Inflammatory macrophage treated with lipopolysaccharide for 4 hours (primary cell): ENCODE results near the gene ZC3H12A.

ENCODE experiments used
- DNase-seq: peaks from one replicate; pipeline ENCODE4 v3.0.0-alpha.2; 2020

Gene ZC3H12A

DNA sequence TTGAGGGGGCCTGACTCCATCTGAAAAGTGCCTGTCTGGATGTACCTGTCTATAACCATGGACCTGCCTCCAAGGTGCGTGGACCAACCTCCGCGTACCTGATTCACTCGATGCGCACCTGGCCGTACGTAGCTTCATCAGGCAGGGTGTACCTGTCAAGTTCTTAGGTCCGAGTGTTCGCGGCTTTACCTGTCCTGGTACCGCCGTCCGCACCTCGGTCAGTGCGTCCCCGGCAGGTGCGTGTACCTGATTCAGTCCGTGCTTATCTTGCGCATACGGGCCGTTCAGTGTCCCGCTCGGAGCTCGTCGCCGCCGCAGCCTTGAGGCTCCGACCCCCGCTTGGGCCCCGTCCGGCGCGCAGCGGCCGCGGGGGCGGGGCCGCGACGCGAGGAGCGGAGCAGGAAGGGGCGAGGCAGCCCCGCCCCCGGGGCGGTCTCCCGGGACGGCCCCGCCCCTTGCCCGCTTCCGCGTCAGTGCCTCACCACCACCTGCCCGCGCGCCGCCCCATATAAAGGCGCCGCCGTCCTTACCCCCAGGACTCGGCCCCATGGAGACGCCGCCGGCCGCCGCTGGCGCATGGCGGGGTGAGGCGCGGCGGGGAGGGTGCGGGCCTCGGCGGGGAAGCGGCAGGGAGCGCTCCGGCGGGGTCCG lies at the start of gene ZC3H12A:
ZC3H12A (plus strand) TSS at position 535 of the 651 bp plus-strand sequence. CDS start 917 bp downstream, outside the sequence.
- peak; percentile 97 for DNase-seq

GRCh38 chr1:37425221-37425620 lies 49.2 kb upstream of the ZC3H12A start:
- no peak for DNase-seq

DNA sequence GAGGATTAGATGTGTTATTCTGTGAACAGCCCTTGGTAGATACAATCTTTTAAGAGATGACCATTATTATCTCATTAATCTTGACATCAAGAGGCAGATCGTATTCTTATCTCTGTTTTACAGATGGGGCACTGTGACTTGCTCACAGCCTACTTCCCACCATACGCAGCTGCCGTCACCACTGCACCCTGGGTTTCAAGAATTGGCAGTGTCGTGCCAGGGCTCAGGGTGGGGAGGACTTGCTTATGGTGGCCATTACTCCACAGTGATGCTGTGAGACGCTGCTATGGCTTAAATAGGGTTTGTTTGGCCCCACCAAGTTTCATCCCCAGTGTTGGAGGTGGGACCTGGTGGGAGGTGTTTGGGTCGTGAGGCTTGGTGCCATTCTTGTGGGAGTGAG lies 45.4 kb upstream of the ZC3H12A start:
- DNase-seq = no peak

GRCh38 chr1:37430103-37430985 lies 44.0 kb upstream of the ZC3H12A start:
- DNase-seq = no peak

DNA sequence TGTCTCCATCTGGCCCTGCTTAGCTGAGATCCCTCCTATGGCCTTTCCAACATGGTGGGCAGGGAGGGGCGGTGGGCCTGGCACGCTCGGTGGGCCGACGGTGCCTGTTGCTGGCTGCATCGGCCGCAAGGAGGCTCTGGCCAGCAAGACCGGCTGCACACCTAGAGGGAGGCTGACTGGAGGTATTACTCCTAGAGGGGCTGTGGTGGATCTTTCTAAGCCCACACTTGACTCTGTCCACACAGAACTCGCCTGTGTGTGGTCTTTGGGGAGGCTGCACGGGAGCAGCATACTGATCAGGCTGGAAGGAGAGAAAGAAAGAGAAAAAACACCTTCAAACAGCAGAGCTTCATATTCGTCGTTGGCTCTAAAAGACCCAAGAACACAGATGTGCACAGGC lies 41.7 kb upstream of the ZC3H12A start:
- DNase-seq = no peak

DNA sequence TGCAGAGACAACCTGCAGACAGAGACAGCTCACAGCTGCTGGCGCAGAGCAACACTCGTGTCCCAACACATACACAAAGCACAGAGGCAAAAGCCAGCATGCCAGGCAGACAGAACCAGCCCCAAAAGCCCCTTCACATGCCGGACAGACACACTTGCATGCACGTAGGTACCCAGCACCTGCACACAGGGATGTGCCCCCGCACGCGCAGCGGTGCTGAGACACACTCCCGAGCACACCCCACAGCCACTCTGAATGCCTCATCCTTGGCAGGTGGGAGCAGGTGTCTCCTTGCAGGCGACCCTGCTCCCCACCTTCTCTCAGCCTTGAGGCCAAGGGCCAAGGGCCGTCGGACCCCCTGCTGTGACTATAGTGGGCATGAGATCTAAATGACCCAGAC lies 41.2 kb upstream of the ZC3H12A start:
- DNase-seq = no peak

DNA sequence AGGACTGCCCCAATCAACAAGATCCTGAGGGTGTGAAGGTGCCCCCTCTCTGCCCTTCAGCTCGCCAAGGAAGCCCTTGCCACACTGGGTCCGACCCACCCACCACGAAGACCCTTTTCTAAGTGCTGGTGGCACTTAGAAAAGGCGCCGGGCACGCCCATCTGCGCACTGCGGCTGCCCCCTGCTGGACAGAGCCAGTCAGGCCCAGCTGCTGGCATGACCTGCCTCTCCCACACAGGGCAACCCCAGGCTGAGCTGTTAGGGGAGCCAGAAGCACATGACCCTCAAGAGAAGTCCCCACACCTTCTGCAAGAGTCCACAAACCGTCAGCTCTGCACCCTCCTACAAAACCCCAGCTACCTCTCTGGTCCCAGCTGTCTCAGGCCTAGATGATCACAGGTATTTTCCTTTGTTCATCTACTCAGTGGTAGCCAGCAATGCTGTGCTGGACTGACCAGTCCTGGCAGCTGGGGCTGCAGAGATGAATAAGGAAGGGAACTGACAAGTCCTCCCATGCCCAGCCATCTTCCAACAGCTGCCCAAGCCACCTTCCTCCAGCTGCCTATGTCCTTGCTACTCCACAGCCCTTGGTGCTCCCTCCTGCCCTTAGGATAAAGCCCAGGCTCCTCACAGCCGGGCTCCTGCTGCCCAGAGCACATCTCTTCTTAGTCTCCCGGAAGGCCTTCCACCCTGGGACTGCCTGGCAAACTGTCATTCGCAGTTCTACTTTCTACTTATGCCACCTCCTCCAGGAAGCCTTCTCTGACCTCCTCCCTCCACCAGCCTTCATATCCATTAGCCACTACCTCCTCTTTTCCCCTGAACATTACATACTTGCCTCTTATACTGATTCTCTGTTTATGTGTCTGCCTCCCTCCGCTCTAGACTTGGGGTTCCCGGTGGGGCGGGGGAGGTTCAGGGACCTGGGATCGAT lies 39.8 kb upstream of the ZC3H12A start:
- DNase-seq = peak; percentile 50

DNA sequence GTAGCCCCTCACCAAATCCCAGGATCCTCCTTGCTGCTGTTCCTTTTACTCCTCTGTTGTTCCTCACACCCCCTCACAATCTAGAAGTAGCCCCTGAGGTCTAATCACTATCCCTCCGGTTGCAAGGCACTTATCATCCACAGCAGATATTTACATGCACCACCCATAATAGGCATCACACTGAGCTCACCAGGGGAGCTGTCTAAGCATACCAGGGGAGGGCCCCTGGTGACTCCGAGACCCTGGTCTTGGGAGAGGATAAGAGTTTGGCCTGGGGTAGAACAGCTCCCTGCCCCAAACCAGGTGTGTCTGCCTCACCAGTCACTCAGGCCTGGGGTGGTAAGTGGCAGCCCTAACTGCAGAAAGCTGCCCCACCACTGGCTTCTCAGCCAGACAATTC lies 37.3 kb upstream of the ZC3H12A start:
- no peak for DNase-seq

- no peak for DNase-seq
These were observed 36.1 kb upstream of the ZC3H12A start for GRCh38 chr1:37438037-37438868.

GRCh38 chr1:37438869-37439343 lies 35.5 kb upstream of the ZC3H12A start:
- no peak for DNase-seq

DNA sequence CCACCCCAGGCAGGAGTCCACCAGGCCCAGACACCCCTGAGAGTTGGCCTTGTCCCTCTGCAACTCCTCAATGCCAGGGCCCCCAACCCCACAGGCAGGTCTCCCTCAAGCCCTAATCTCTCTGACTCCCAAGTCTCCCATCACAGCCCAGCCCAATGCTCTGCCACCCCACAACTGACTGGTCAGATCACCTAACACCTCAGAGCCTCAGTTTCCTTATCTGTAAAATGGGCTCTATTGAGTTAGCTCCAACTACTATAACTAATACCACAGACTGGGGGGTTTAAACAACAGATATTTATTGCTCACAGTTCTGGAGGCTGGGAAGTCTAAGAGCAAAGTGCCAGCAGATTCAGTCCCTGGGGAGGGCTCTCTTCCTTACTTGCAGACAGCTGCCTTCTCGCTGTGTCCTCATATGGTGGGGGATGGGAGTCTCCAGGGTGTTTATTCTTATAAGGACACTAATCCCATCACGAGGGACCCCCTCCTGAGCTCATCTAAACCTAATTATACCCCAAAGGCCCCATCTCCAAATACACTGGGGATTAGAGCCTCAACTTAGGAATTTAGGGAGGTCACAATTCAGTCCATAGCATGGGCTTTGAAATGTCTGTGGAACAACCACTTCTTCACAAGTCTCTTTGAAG lies 34.9 kb upstream of the ZC3H12A start:
- DNase-seq = no peak

GRCh38 chr1:37441490-37441889 lies 32.9 kb upstream of the ZC3H12A start:
- no peak for DNase-seq

DNA sequence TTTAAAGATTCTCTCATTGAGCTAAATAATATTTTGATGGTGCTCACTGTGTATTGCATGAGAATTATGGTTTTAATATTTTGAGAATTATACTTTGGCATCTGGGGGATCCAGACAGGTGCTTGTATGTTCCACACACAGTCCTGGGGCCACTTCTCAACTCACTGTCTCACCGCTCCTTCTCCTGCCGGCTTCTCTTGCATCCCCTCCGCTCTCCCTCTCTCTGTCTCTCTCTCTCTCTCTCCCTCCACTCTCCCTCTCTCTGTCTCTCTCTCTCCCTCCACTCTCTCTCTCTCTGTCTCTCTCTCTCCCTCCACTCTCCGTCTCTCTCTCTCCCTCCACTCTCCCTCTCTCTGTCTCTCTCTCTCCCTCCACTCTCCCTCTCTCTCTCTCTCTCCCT lies 32.2 kb upstream of the ZC3H12A start:
- DNase-seq = no peak

DNA sequence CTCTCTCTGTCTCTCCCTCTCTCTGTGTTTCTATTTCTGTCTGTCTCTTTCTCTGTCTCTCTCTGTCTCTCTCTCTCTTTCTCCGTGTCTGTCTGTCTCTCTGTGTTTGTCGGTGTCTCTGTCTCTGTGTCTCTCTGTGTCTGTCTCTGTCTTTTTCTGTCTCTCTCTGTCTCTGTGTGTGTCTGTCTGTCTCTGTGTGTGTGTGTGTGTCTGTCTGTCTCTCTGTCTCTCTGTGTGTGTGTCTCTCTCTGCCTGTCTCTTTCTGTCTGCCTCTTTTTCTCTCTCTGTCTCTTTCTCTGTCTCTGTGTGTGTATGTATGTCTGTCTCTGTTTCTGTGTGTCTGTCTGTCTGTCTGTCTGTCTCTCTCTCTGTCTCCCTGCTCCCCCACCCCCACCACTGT lies 31.7 kb upstream of the ZC3H12A start:
- DNase-seq = no peak

DNA sequence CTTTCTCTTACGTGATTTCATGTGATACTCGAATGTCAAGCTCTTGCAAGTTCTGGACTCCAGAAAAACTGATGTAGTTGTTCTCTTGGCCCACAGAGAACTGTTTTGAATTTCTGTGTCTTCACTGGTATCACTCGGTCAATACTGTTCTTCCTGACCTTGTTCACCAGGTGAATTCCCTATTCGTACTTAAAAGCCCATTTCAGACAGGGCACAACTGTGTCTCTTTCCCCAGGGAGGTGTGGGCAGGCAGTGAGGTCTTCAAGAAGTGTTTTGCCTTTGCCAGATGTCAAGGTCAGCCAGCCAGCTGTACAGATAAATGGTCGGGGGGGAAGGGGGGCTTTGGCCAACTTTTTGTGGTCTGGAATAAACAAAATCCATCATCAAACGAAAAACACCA lies 27.5 kb upstream of the ZC3H12A start:
- no peak for DNase-seq

- DNase-seq = no peak
These were observed 26.2 kb upstream of the ZC3H12A start for GRCh38 chr1:37448185-37448584.

GRCh38 chr1:37448691-37449417 lies 25.5 kb upstream of the ZC3H12A start:
- DNase-seq = no peak

DNA sequence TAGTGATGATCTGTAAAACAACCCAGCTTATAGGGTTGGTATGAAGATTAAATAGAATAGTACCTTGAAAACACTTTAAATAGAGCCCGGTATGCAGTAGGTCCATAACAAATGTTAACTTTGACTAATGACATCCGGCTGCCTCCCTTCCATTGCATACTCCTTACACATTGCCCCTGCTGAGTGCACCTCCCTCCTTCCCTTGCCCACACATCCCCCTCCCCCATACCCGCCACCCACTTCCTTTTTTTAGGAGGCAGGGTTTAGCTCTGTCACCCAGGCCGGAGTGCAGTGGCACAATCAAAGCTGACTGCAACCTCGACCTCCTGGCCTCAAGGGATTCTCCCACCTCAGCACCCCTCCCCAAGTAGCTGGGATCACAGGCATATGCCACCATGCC lies 24.4 kb upstream of the ZC3H12A start:
- DNase-seq = peak; percentile 61

GRCh38 chr1:37452416-37452815 lies 22.0 kb upstream of the ZC3H12A start:
- no peak for DNase-seq

GRCh38 chr1:37453647-37454046 lies 20.7 kb upstream of the ZC3H12A start:
- DNase-seq = no peak

DNA sequence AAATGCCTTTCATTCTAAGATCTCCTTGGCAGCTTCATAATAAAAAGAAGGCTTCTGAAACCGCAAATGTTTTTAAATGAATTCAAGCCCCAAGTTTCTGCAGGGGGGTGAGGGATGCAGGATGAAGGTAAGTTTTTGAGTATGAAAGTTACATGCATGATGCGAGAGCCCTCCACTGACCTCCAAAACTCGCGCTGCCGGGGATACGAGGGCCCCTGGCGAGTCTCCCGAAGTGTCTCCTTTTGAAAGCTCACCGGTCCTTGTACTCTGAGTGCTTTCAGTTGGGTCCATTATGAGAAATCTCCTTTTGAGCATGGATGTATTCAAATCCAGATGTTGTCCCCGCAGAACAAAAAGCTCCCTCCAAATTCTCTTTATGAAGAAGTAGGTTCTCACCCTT lies 18.9 kb upstream of the ZC3H12A start:
- no peak for DNase-seq
